Duodenal mucosa (tissue), 2 donors: ENCODE results near the gene CHCHD6.

ENCODE experiments used
- H3K27ac ChIP-seq: one replicate; pipeline ENCODE4 v1.7.0; 2013; ENCODE audit warnings: low read depth, low read length
- H3K27me3 ChIP-seq, 2 donors: one replicate each; pipeline ENCODE4 v1.7.0; 2013; ENCODE audit warnings: low read length in 2 of 2, control low read depth in 1 of 2; ENCODE audit not compliant: insufficient read depth in 2 of 2, control insufficient read depth in 1 of 2
- H3K36me3 ChIP-seq, 2 donors: one replicate each; pipeline ENCODE4 v1.7.0; 2013; ENCODE audit warnings: low read length in 2 of 2, control low read depth in 1 of 2; ENCODE audit not compliant: insufficient read depth in 2 of 2, control insufficient read depth in 1 of 2
- H3K4me1 ChIP-seq, 2 donors: one replicate each; pipeline ENCODE4 v1.7.0; 2013; ENCODE audit warnings: low read length in 2 of 2, control low read depth in 1 of 2; ENCODE audit not compliant: insufficient read depth in 2 of 2, control insufficient read depth in 1 of 2
- H3K4me3 ChIP-seq, 2 donors: one replicate each; pipeline ENCODE4 v1.7.0; 2013; ENCODE audit warnings: low read length in 2 of 2, low read depth in 1 of 2
- H3K9ac ChIP-seq, 2 donors: one replicate each; pipeline ENCODE4 v1.7.0; 2013; ENCODE audit warnings: low read length in 2 of 2, low read depth in 1 of 2
- H3K9me3 ChIP-seq, 2 donors: one replicate each; pipeline ENCODE4 v1.7.0; 2013; ENCODE audit warnings: low read length in 2 of 2, control low read depth in 1 of 2; ENCODE audit not compliant: control insufficient read depth in 1 of 2

The CHCHD6 gene

GRCh38 chr3:126961191-126961790, 257.3 kb downstream of the CHCHD6 start:
- Histone ChIP-seq H3K9ac (no peak overlapping the region), H3K4me1 (peaks cover 0 to 9% of the 10 kb centered on the region in 2 donors), H3K36me3 (no peaks in the 10 kb centered on the region), H3K4me3 (no peak overlapping the region), H3K9me3 (no peaks in the 10 kb centered on the region), H3K27me3 (no peaks in the 10 kb centered on the region), H3K27ac (no peak overlapping the region)

- no peak overlapping the region for H3K27ac ChIP-seq
Observed at GRCh38 chr3:126961791-126962461, 257.9 kb downstream of the CHCHD6 start.

GRCh38 chr3:126962756-126963155, 258.7 kb downstream of the CHCHD6 start:
- Histone ChIP-seq H3K27ac (no peak overlapping the region), H3K9ac (no peak overlapping the region), H3K4me1 (peaks cover 0 to 9% of the 10 kb centered on the region in 2 donors), H3K36me3 (no peaks in the 10 kb centered on the region), H3K4me3 (no peak overlapping the region), H3K9me3 (no peaks in the 10 kb centered on the region), H3K27me3 (no peaks in the 10 kb centered on the region)

More at GRCh38 chr3:126961791-126962461, 257.9 kb downstream of the CHCHD6 start:
- Histone ChIP-seq H3K27me3 (no peaks in the 10 kb centered on the region), H3K9ac (no peak overlapping the region), H3K4me3 (no peak overlapping the region), H3K9me3 (no peaks in the 10 kb centered on the region), H3K36me3 (no peaks in the 10 kb centered on the region), H3K4me1 (peaks cover 0 to 9% of the 10 kb centered on the region in 2 donors)

- H3K9me3 ChIP-seq: no peaks in the 10 kb centered on the region
- no peak overlapping the region for H3K27ac ChIP-seq
- H3K27me3 ChIP-seq: no peaks in the 10 kb centered on the region
- no peaks in the 10 kb centered on the region for H3K36me3 ChIP-seq
- peaks cover 0 to 9% of the 10 kb centered on the region in 2 donors for H3K4me1 ChIP-seq
- H3K4me3 ChIP-seq: no peak overlapping the region
- H3K9ac ChIP-seq: no peak overlapping the region
Observed at GRCh38 chr3:126963261-126964190, 259.5 kb downstream of the CHCHD6 start.

GRCh38 chr3:126964261-126964660, 260.2 kb downstream of the CHCHD6 start:
- no peaks in the 10 kb centered on the region for H3K36me3 ChIP-seq
- H3K27ac ChIP-seq: no peak overlapping the region
- no peak overlapping the region for H3K4me3 ChIP-seq
- H3K4me1 ChIP-seq: peaks cover 0 to 9% of the 10 kb centered on the region in 2 donors
- H3K9ac ChIP-seq: no peak overlapping the region
- no peaks in the 10 kb centered on the region for H3K9me3 ChIP-seq
- peaks cover 0 to 4% of the 10 kb centered on the region in 2 donors for H3K27me3 ChIP-seq

- Histone ChIP-seq H3K4me3 (no peak overlapping the region), H3K9me3 (no peaks in the 10 kb centered on the region), H3K36me3 (no peaks in the 10 kb centered on the region), H3K4me1 (peaks cover 0 to 9% of the 10 kb centered on the region in 2 donors), H3K27me3 (peaks cover 0 to 4% of the 10 kb centered on the region in 2 donors), H3K9ac (no peak overlapping the region), H3K27ac (no peak overlapping the region)
Observed at GRCh38 chr3:126964950-126965349, 260.9 kb downstream of the CHCHD6 start.

GRCh38 chr3:126965526-126966080, 261.6 kb downstream of the CHCHD6 start:
- peaks cover 0 to 9% of the 10 kb centered on the region in 2 donors for H3K4me1 ChIP-seq
- no peak overlapping the region for H3K27ac ChIP-seq
- no peak overlapping the region for H3K4me3 ChIP-seq
- H3K9ac ChIP-seq: no peak overlapping the region
- no peaks in the 10 kb centered on the region for H3K9me3 ChIP-seq
- no peaks in the 10 kb centered on the region for H3K36me3 ChIP-seq
- peaks cover 0 to 4% of the 10 kb centered on the region in 2 donors for H3K27me3 ChIP-seq

- H3K9ac ChIP-seq: no peak overlapping the region
- H3K27me3 ChIP-seq: peaks cover 0 to 4% of the 10 kb centered on the region in 2 donors
Observed at GRCh38 chr3:126967386-126967785, 263.3 kb downstream of the CHCHD6 start.

GRCh38 chr3:126968391-126969390, 264.7 kb downstream of the CHCHD6 start:
- H3K4me1 ChIP-seq: no peaks in the 10 kb centered on the region
- no peaks in the 10 kb centered on the region for H3K9me3 ChIP-seq
- no peak overlapping the region for H3K9ac ChIP-seq
- H3K36me3 ChIP-seq: no peaks in the 10 kb centered on the region
- no peak overlapping the region for H3K27ac ChIP-seq
- H3K4me3 ChIP-seq: no peak overlapping the region
- H3K27me3 ChIP-seq: peaks cover 0 to 4% of the 10 kb centered on the region in 2 donors

More at GRCh38 chr3:126967386-126967785, 263.3 kb downstream of the CHCHD6 start:
- no peak overlapping the region for H3K4me3 ChIP-seq
- no peaks in the 10 kb centered on the region for H3K4me1 ChIP-seq
- H3K27ac ChIP-seq: no peak overlapping the region
- no peaks in the 10 kb centered on the region for H3K36me3 ChIP-seq
- H3K9me3 ChIP-seq: no peaks in the 10 kb centered on the region
